HG02588 (cell line): Measurements from ENCODE around the gene HIP1.
"Not testable (repeated sequence)": the region's sequence is repeated elsewhere in the genome, so short reads cannot be mapped to it uniquely, and the experiment has no call there.

Source experiments
- ATAC-seq: cut with Tn5 transposase; IDR thresholded peaks from one replicate; pipeline ENCODE4 v1.9.1; 2021; ENCODE audit warnings: mild to moderate bottlenecking, moderate library complexity; ENCODE audit not compliant: unreplicated experiment

The HIP1 gene

DNA sequence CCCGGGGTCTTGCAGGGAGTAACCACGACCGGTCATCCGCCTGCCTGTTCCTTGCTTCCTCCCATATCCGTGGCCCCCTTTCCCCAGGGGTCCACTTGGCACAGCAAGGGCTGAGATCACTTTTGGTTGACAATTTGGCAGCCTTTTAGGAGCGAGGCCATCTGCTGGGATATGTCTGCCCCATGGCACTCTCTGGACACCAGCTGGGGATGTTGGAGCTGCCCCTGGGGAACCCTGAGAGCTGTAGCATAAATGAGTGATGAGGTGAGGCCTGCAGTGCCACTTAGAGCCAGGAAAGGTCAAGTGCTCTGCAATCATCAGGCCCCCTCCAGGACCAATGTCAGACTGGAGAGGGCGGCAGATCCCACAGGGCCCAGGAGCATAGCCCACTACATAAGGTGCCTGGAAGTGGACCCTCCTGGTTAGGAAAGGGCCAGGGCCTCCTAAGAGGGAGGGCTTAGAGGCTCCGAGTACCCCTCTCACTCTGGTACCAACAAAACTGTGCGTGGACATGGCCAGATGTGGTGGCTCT lies 92.1 kb downstream of the HIP1 start:
- no peak for ATAC-seq

DNA sequence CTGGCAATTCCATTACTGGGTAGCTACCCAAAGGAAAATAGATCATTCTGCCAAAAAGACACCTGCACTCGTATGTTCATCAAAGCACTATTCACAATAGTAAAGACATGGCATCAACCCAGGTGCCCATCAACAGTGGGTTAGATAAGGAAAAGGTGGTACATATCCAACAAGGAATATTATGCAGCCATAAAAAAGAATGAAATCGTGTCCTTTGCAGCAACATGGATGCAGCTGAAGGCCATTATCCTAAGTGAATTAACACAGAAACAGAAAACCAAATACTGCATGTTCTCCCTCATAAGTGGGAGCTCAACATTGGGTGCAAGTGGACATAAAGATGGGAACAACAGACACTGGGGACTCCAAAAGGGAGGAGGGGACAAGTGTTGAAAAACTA lies 93.2 kb downstream of the HIP1 start:
- no peak for ATAC-seq

DNA sequence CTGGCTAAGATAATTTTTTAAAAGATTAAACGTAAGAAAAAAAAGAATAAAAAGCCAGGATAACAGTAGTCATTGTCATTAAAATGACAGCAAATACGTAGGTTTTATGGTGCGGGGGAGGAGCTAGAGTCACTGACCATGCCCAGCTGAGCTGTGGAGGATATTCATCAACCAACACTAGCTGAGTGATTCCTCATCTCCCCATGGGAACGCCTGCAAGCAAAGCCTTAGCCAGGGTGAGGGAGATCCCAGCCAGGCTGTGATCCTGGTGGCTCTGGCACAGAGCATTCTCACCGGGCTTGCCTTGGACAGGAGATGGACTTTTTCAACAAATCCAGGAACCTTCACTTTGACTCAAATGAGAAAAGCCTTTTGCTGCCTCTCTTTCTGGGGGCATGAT lies 94.2 kb downstream of the HIP1 start:
- no peak for ATAC-seq

DNA sequence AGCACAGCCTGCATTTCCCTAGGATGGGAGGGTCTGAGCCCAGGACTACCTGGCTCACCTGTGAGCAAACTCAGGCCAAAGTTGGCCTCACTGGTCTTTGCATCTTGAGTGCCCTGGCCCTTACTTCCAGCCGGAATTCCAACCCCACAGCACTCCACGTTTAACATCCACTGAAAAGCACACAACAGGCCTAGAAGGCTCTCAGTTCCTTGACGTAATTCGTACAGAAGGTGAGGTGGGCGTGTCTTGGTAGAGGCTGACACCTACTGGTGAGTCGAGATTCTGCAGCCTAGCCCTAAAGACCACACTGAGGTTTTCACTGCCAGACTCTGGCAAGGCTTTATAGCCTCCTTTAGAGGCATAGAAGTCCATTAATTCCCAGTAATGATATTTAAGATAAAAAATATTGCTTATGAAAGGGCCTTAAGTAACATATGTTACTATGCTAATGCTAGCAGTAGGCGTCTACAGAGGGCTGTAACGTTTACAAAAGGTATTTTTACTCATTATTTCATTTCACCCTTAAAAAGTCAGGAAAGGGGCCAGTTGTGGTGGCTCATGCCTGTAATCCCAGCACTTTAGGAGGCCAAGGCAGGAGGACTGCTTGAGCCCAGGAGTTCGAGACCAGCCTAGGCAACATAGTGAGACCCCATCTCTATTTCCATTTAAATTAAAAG lies 95.8 kb downstream of the HIP1 start:
- ATAC-seq = no peak

DNA sequence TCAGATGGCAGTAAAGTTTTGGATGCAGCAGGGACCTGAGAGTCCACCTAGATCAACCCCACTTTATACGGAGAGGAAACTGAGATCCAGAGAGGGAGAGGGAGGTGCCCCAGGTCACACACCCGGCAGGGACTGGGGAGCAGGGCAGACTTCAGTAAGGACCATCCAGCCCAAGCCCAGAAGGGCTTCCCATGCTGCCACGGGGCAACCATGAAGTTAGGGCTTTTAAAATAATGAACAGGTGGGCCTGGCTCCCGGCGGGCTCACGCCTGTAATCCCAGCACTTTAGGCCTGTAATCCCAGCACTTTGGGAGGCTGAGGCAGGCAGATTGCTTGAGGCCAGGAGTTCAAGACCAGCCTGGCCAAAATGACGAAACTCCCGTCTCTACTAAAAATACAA lies 98.5 kb downstream of the HIP1 start:
- no peak for ATAC-seq

DNA sequence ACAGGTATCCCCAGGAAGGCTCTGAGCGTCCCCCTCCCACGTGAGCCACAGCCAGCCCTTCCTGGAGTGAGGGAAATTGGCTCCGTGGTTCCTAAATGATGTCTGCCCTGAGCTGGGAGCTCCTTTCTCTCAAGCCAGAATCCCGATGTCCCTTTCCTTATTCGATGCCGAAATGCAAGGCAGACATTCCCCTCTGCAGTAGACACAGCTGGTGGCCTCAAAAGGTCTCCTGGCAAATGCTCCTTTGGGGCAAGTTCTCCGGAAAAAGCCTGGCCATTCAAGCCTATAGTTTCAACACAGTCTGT lies 98.9 kb downstream of the HIP1 start:
- ATAC-seq = no peak

DNA sequence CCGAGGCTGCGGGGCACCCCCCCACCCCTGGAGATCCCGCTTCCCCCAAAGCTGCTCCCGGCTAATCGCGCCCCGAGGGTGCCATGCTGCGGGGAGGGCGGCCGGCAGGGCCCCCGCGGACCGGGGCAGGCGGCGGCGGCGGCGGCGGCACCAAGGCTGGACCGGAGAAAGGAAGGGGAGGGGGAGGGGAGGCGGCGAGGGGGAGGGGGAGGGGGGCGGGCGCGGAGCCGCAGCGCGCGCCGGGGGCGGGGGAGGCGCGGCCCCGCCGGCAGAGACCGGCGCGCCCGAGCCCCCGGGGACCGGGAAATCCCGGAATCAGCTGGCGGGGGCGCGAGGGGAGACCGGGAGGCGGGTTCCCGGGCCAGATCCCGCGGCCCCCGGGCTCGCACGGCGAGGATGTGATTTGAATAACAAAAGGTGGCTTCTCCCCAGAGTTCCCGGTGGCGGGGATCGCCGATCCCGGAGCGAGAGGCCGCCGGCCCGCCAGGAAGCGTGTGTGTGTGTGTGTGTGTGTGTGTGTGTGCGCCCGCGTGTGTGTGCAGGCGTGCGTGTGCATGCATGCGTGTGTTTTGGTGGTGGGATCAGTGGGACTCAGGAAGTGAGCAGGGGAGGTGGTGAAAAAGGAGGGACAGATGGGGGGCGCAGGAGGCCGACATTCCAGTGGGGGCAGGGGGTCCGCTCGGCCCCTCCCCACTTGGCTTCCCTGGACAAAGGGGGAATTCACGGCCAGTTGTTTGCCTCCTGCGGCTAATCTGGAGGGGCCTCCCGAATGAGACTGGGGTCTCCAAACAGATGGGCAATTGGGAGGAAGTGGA lies 99.5 kb downstream of the HIP1 start:
- ATAC-seq = no peak

DNA sequence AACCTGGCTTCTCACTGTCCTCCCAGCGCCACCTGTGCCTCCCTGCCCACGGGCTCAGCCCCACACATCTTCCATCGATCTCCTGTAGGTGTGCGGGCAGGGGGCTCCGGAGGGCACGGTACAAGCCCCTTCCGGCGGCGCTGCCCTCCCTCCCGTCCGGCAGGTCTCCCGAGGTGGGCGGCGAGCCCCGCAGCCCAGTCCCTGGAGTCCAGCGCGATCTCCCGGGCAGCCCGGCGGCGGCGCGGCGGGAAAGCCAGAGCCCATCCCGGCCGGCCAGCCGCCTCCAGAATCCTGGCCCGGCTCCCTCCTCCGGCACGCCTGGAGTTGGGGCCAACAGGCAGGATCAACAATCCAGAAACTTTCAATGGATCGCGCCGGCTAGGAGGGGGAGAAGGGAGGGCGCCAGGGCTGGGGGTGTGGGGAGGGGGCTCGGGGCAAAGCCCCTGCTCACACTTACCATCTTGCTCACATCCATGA lies 100.1 kb downstream of the HIP1 start:
- no peak for ATAC-seq

DNA sequence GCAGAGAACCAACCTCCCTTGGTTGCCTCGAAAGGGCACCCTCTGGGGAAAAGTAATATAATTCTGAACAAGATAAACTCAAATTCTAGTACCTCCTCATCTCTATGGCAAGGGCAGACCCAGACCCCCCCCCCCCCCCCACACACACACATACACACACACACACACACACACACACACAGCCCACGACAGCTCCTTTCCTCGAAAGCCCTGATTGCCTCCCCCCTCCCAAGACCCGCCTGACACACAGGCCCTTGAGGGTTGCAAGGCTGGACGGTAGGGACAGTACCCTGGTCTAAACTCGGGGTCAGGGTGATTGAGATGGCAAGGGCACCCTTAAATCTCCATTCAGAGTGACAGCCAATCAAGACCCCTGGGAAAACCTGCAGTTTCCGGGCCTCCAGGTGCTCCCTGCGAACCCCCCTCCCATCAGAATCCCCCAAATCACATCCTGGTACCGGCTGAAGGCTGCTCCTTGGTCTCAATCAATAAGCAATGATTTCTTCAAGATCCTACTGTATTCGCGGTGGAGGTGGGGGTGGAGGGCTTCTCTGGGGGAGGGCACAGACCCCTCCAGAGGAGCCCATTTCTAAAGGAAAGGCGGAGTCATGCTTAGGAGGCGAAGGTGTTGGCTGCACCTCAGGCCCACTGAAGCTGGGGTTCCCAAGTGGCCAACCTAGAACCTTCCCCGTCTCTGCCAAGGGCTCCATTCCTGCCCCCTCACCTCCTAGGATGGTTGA lies 100.7 kb downstream of the HIP1 start:
- no peak for ATAC-seq

DNA sequence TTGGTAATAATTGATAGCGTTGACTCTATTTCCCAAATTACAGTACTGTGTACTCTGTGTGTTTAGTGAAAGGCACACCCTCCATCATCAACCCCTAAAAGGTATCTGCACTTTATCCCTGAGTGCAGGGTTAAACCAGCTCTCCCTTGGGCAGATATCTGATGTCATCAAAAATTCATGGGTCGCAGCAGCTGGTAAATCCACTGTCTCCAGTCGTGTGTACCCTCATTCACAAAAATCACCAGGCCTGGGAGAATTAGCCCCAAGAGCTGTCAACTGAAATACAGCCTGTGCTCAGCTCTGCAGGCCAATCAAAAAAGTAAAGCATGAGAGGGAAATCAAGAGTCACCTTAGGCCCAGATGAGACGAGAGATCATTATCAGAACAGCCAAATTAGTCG lies 103.7 kb downstream of the HIP1 start:
- ATAC-seq = no peak

DNA sequence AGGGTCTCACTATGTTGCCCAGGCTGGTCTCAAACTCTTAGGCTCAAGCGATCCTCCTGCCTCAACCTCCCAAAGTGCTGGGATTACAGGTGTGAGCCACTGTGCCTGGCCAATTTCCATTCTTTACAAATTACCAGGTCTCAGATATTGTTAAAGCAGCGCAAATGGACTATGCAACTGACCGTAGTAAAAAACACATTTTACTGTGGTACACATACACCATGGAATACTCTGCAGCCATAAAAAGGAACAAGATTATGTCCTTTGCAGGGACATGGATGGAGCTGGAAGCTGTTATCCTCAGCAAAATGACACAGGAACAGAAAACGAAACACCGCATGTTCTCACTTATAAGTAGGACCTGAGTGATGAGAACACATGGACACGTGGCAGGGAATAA lies 106.2 kb downstream of the HIP1 start:
- ATAC-seq = not testable (repeated sequence)

DNA sequence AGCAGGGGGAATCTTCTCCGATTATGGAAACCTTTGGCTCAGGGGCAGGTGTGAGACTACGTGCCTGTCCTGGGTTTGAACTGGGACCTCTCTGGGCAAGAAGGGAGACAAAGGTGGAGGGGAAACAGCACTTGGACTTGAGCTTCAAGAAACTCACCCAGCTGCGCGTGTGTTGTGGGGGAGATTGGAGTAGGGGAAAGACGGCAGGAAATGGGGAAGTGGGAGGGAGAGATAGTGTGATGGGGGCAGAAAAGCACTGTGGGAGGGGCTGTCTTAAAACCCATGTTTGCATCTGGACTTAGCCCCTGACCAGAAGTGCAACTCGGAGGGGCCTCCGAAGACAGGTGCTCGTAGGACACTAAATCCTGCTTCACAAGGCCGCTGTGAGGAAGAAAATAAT lies 107.0 kb downstream of the HIP1 start:
- ATAC-seq = no peak

DNA sequence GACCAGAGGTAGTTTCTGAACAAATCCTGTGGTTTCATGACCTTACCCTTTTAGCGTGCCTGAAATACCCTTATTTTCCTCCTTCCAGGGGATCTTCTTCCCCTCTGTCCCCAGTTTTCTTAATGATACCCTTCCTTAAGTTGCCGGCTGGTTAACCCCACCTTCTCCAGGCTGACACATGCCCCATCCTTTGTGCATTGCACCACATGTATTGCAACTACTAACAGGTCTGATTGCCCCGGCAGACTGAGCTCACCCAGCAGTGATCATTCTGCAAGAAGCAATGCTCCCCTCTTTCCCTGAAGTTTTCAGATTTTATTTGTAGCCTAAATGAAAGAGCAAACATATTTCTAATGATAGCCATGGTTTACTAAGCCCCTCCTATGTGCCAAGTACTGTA lies 108.2 kb downstream of the HIP1 start:
- ATAC-seq = no peak

DNA sequence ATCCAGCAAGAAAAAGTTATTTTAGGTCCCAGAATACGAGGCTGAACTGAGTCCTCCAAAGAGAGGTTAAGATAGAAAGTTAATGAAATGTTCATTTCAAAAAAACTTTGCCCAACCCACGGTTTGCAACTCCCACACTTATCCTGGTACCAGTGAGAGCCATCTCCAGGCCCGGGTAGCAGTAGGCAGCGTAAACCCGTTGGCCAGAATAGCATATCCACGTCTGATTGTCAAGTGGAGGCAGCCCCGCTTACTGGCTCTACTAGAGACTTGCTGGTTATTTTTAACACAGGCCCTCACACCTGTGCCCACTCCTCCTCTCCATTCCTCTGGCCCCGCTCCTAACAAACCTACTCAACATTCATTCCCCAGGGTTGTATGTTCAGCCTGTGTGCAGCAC lies 109.7 kb downstream of the HIP1 start:
- no peak for ATAC-seq

DNA sequence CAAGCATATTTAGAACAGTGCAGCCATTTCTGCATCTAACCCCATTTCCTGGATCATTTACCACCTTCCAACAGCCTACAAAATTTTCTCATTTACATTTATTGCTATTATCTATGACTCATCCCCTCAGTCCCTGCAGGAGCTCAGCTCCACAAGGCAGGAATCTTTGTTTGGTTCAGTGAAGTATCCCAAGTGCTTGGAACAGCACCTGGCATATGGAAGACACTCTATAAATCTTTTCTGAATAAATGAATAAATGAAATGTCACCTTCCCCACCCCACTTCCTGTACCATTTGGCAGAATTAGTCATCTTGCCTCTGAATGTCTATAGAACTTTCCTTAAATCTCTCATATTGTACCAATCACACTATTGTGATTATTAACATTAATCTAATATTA lies 110.7 kb downstream of the HIP1 start:
- no peak for ATAC-seq

DNA sequence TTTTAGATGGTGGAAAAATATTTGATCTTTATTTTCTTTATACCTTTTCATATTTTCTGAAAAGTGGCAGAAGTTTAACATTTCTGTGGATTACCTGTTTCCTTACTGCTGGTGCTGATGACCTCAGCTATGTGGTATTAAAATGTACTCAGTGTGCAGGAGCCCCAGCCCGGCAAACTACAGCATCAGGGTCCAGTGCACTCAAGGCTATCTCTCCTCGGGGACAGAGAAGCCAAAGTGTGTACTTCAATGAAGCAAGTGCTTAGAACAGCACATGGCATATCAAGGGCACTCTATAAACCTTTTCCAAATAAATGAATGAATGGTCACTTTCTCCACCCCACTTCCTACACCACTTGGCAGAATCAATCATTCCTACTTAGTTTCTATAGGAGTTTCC lies 111.8 kb downstream of the HIP1 start:
- no peak for ATAC-seq

DNA sequence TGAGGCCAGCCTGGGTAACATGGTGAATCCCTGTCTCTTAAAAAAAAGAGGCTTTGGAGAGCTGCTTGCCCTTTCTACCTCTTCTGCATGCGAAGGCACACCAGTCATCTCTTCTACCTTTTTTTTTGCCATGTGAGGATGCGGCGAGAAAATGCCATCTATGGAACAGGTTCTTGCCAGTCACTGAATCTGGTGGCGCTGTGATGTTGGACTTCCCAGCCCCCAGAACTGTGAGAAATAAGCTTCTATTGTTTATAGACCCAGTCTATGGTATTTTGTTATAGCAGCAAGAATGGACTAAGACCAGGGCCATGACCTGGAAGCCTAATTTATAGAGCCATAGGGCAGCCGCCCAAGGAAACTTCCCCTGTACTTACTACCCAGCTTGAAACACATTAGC lies 112.9 kb downstream of the HIP1 start:
- no peak for ATAC-seq

DNA sequence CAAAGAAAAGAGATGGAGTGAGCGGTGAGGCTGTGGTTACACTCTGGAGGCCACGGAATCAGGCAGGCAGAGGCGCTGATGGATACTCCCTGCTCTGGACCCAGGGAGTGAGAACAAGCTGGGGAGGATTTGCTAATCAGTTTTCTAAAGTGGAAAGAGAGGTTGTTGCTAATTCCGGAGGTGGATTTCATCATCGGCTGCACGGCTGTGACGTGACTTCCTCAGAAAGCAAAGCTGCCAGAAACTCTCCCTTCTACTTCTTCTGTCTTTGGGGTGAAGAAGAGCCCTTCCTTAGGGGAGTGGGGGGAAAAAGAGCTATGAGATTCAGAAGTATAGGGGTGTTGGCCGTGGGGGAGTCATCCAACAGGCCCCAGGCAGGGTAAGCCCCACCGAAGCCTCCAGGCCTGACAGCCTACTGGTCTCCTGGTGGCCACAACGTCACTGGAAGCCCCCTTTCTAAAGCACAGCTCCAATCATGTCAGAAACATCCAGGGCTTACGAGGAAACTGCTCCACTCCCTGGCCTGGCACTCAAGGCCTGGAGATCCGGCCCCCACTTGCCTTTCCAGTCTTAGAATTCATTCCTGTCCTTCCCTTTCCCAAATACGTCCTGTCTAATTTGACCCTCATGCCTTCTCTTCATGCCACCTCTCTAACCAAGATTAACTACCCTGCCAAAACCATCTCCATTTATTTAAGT lies 114.5 kb downstream of the HIP1 start:
- no peak for ATAC-seq

DNA sequence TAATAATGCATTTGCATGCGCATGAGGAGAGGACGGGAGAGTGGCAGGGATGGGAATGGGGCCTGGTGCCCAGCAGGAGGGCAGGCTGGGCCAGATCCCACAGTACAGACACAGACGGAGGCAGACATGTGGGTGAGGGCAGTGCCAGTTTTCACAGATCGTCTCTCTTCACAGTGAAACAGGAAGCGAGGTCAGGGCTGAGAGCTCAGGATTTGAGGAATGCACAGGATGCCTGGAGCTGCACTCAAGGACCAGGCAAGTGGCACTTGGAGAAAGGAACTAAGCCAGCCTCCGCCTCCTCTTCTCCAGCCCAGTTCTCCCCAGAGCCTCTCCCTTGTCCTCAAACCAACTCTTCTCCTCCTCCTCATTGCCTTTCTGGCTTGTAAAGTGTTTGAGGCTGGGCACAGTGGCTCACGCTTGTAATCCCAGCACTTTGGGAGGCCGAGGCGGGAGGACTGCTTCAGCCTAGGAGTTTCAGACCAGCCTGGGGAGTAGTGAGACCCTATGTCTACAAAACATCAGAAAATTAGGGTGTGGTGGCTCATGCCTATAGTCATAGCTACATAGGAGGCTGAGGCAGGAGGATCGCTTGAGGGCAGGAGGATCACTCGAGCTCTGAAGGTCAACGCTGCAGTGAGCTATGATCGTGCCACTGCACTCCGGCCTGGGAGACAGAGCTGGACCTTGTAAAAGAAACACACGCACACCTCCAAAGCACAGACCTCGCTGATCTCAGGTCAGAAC lies 115.2 kb downstream of the HIP1 start:
- no peak for ATAC-seq

DNA sequence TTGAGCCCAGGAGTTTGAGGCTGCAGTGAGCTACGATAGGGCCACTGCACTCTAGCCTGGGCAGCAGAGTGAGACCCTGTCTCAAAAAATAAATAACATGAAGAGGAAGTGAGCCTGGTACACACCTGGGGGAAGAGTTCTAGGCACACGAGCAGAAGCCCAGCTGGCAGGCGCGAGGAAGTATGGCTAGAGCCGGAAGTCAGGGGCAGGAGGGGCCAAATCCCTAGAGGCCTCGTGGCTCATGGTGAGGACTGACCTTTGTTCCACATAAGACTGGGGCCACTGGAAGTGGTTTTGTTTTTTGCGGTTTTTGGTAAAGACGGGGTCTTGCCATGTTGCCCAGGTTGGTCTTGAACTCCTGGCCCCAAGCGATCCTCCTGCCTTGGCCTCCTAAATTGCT lies 117.6 kb downstream of the HIP1 start:
- no peak for ATAC-seq
